Natural killer cell (primary cell): Measurements from ENCODE around the gene UHMK1. TPM values are rescaled to one million over a fixed set of nuclear protein-coding genes. Genes with fewer than 3 reads are reported as not detected.

ENCODE experiments used
- ATAC-seq, 3 donors: fragments of 150-1000 bp in 2 of 3; fragments of 200-7000 bp in 1 of 3; cut with Tn5 transposase; 1 replicate in 1 of 3; 2 replicates in 2 of 3; pipeline ENCODE4 v1.10.0; 2021; ENCODE audit warnings: mild to moderate bottlenecking in 2 of 3, moderate library complexity in 2 of 3
- DNase-seq, 2 donors: peaks; one replicate each; pipeline versions ENCODE4 v3.0.0 to v3.0.0-alpha.2; 2013 to 2021; ENCODE audit warnings: mixed read lengths in 1 of 2
- H3K27ac ChIP-seq: one replicate; pipeline ENCODE4 v1.5.1; 2013; ENCODE audit warnings: mild to moderate bottlenecking, low read length
- H3K27me3 ChIP-seq: one replicate; pipeline ENCODE4 v1.6.1; 2013; ENCODE audit warnings: low read length; ENCODE audit not compliant: control insufficient read depth, insufficient read depth
- H3K36me3 ChIP-seq: one replicate; pipeline ENCODE4 v1.6.1; 2013; ENCODE audit warnings: low read length; ENCODE audit not compliant: control insufficient read depth, insufficient read depth
- H3K4me1 ChIP-seq: one replicate; pipeline ENCODE4 v1.6.1; 2013; ENCODE audit warnings: low read length; ENCODE audit not compliant: control insufficient read depth, insufficient read depth
- H3K4me3 ChIP-seq: one replicate; pipeline ENCODE4 v1.5.1; 2013; ENCODE audit warnings: low read length
- H3K9me3 ChIP-seq: one replicate; pipeline ENCODE4 v1.6.1; 2013; ENCODE audit warnings: low read length; ENCODE audit not compliant: control insufficient read depth, insufficient read depth
- H3K27ac Mint-ChIP-seq, 2 donors: one replicate each; pipeline ENCODE4 v1.8.0; 2022; ENCODE audit warnings: mild to moderate bottlenecking in 2 of 2, mixed read lengths in 2 of 2, moderate library complexity in 1 of 2
- H3K27me3 Mint-ChIP-seq, 2 donors: one replicate each; pipeline ENCODE4 v1.8.0; 2022; ENCODE audit warnings: low read depth in 2 of 2, mixed read lengths in 2 of 2
- H3K36me3 Mint-ChIP-seq: one replicate; pipeline ENCODE4 v1.8.0; 2022; ENCODE audit warnings: mixed read lengths
- H3K4me1 Mint-ChIP-seq, 2 donors: one replicate each; pipeline ENCODE4 v1.8.0; 2022; ENCODE audit warnings: mixed read lengths in 2 of 2
- H3K4me3 Mint-ChIP-seq: one replicate; pipeline ENCODE4 v1.8.0; 2022; ENCODE audit warnings: mild to moderate bottlenecking, moderate library complexity, mixed read lengths
- H3K9me3 Mint-ChIP-seq, 2 donors: one replicate each; pipeline ENCODE4 v1.8.0; 2022; ENCODE audit warnings: mixed read lengths in 2 of 2
- CTCF ChIP-seq: fragments of 200-600 bp; IDR thresholded peaks from one replicate; pipeline ENCODE4 v1.8.0; 2022; ENCODE audit warnings: antibody characterized with exemption
- WGBS: methylation state at CpG from one replicate; pipeline ENCODE4 v1.1.7; 2013; ENCODE audit warnings: missing lambda C conversion rate; ENCODE audit not compliant: insufficient coverage; 5-methylcytosine and 5-hydroxymethylcytosine counted together
- intact Hi-C: fragments of 100-400 bp; cut with micrococcal nuclease; formaldehyde crosslinking; loops from one replicate; pipeline ENCODE4 v1.14.2; 2022
- total RNA-seq, 4 donors: library from RNA; stranded (reverse); fragments of 120-200 nt in 1 of 4; gene quantifications; one replicate each; pipeline versions ENCODE4 v1.2.3 to v1.2.4, GENCODE V29; 2013 to 2022

The UHMK1 gene
- total RNA-seq, 3 donors from 2014 or later (not counting 1 experiment from before 2014, with no cell fraction given), result 87.7 to 100 (median 99.1) TPM

- no peaks in the 10 kb centered on the region for H3K36me3 Mint-ChIP-seq
- intact Hi-C loops, result no loop called here
- peaks cover 4 to 8% of the 10 kb centered on the region in 2 donors for H3K27me3 Mint-ChIP-seq
- no peak for DNase-seq
- no CpG with 5 or more reads among the region's 1 CpG for WGBS
- H3K4me3 Mint-ChIP-seq, result no peak overlapping the region
- ATAC-seq, result no peak
- no peak for TF ChIP-seq CTCF
- Histone ChIP-seq H3K36me3 (no peaks in the 10 kb centered on the region), H3K9me3 (no peaks in the 10 kb centered on the region), H3K27me3 (no peaks in the 10 kb centered on the region), H3K27ac (no peak overlapping the region), H3K4me1 (no peaks in the 10 kb centered on the region), H3K4me3 (no peak overlapping the region)
- H3K9me3 Mint-ChIP-seq, result no peaks in the 10 kb centered on the region
- no peaks in the 10 kb centered on the region for H3K4me1 Mint-ChIP-seq
- H3K27ac Mint-ChIP-seq, result no peak overlapping the region
These were observed 34.6 kb upstream of the UHMK1 start for GRCh38 chr1:162463021-162463420.

- H3K36me3 ChIP-seq, result no peaks in the 10 kb centered on the region
- Mint-ChIP-seq H3K27me3 (peaks cover 8 to 21% of the 10 kb centered on the region in 2 donors), H3K36me3 (no peaks in the 10 kb centered on the region), H3K4me3 (no peak overlapping the region), H3K27ac (no peak overlapping the region), H3K4me1 (no peaks in the 10 kb centered on the region), H3K9me3 (no peaks in the 10 kb centered on the region)
- ATAC-seq, result no peak
- no peak overlapping the region for H3K4me3 ChIP-seq
- H3K9me3 ChIP-seq, result no peaks in the 10 kb centered on the region
- H3K4me1 ChIP-seq, result no peaks in the 10 kb centered on the region
- intact Hi-C loops, result no loop called here
- TF ChIP-seq CTCF, result no peak
- 92% methylated on average over 3 of the region's 3 CpGs for WGBS
- H3K27ac ChIP-seq, result no peak overlapping the region
- no peaks in the 10 kb centered on the region for H3K27me3 ChIP-seq
- DNase-seq, result no peak
These were observed 30.8 kb upstream of the UHMK1 start for GRCh38 chr1:162466797-162467196.

GRCh38 chr1:162470216-162470615 lies 27.4 kb upstream of the UHMK1 start:
- Histone ChIP-seq H3K27ac (no peak overlapping the region), H3K9me3 (no peaks in the 10 kb centered on the region), H3K36me3 (no peaks in the 10 kb centered on the region), H3K27me3 (no peaks in the 10 kb centered on the region), H3K4me1 (no peaks in the 10 kb centered on the region), H3K4me3 (no peak overlapping the region)
- no peak for TF ChIP-seq CTCF
- ATAC-seq, result no peak
- intact Hi-C loops, result no loop called here
- Mint-ChIP-seq H3K4me1 (no peaks in the 10 kb centered on the region), H3K9me3 (no peaks in the 10 kb centered on the region), H3K27me3 (peaks cover 11 to 22% of the 10 kb centered on the region in 2 donors), H3K27ac (no peak overlapping the region), H3K4me3 (no peak overlapping the region), H3K36me3 (no peaks in the 10 kb centered on the region)
- DNase-seq, result no peak
- WGBS, result 69% methylated on average over 2 of the region's 2 CpGs

- Mint-ChIP-seq H3K27ac (no peak overlapping the region), H3K9me3 (peaks cover 0 to under 1% of the 10 kb centered on the region in 2 donors), H3K4me3 (no peak overlapping the region), H3K4me1 (no peaks in the 10 kb centered on the region), H3K36me3 (peaks cover 1% of the 10 kb centered on the region), H3K27me3 (peaks cover 11 to 22% of the 10 kb centered on the region in 2 donors)
- Histone ChIP-seq H3K36me3 (no peaks in the 10 kb centered on the region), H3K4me1 (no peaks in the 10 kb centered on the region), H3K9me3 (peaks cover 5% of the 10 kb centered on the region), H3K27me3 (no peaks in the 10 kb centered on the region), H3K4me3 (no peak overlapping the region), H3K27ac (no peak overlapping the region)
- intact Hi-C loops, result no loop called here
- ATAC-seq (no peak), DNase-seq (no peak)
- no peak for TF ChIP-seq CTCF
- WGBS, result 72% methylated on average over 5 of the region's 6 CpGs
These were observed 26.2 kb upstream of the UHMK1 start for GRCh38 chr1:162471290-162471853.
